ENCODE data around the gene ESD.
"Not testable (repeated sequence)": the region's sequence is repeated elsewhere in the genome, so short reads cannot be mapped to it uniquely, and the experiment has no call there.

The ESD gene, protein sequence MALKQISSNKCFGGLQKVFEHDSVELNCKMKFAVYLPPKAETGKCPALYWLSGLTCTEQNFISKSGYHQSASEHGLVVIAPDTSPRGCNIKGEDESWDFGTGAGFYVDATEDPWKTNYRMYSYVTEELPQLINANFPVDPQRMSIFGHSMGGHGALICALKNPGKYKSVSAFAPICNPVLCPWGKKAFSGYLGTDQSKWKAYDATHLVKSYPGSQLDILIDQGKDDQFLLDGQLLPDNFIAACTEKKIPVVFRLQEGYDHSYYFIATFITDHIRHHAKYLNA

DNA sequence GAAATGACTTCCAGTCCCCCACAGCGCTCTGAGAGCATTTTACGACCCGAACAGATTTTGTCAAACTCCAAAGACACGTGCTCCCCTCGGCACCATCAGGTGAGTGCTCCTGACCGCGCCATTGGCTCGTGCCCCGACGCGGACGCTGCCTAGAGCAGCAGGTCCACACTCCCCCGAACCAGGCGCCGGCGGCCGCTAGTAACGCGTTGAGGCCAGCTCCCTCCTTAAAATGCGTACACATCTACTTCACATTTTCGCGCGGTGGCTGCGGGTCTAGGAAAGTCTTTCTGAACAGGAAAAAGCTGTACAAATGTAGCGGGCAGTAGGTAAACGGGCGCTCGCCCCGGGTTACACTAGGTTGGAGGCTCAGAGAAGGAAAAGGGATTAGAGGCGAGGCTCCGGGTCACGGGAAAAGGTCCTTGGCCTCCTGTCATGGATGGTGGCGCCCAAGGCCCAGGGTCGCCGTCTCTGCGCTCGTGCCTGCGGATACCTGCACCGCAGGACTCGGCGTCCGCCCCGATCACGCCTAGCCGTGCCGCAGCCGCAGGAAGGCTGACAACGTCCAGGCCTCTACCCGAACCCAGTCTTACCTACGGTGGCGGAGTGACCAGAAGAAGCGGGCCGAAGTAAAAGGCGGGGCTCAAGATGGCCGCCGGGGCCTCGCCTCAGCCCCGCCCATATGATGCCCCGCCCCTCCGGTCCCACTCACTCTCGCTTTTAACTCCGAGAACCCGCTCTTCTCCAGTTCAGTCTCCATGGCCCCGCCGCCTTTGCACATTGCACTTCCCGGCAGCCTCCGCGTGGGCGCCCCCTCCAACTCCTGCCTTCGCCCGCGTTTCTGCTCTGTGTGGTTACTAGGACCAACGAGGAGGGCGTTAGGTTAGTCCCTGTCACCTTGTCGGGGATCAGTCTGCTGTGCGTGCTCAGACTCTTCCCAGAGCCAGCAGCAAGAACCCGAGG lies at the start of gene ESD:
ESD (minus strand) TSS at position 647 of the 960 bp plus-strand sequence. CDS start 5,748 bp downstream, outside the sequence.
- DNase-seq = peak; percentile 91 to 92

DNA sequence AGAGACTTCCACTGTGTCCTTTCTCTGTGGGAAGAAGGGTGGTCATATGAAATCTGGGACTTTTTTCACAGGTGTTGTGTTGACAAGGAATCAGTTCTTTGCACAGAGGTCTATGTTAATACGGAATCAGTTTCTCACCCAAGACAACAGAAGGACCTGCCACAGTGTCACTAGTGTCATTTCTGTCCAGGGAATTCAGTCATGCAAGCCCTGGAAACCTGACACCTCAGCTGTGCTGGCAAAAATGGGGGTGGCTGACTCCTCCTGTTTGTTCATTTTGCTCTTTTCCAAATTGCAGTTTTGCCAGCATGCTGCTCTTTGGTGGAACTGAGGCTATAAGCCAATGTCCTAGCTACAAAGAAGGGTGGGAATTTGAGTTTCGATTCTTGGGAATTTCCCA lies 49.8 kb upstream of the ESD start:
- no peak for DNase-seq

DNA sequence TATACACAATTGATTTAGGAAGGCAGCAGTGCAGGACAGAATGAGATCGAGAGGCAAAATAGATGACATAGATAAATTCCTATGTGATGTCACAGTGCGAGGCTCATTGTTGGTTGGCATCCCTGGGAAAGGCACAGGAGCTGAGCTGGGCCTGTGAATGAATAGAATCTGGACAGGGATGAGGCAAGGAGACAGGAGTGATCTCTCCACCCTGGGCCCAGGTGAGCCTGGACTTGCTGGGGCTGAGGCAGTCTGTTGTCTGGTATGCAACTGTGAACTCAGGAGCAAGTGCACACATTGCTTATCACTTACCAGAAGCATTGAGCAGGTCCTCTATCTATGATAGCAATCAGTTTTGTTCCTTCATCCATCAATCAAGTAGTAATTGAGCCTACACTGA lies 48.2 kb upstream of the ESD start:
- DNase-seq = no peak

DNA sequence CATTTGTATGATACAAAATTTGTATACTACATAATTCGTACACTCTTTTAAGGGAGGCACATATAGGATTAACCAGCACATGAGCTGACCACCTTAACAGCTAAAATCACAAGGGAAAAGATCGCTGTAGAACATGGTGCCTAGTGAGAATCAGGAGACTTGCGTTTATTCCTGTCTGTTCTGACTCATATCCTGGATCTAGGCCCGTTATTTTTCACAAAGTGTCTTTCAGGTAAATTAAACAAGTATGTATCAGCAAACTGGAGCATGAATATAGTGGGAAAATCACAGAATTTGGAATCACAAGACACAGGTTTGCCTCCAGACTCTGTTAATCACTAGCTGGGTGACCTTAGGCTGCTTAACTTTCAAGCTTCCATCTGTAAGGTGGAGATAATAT lies 47.5 kb upstream of the ESD start:
- DNase-seq = no peak

DNA sequence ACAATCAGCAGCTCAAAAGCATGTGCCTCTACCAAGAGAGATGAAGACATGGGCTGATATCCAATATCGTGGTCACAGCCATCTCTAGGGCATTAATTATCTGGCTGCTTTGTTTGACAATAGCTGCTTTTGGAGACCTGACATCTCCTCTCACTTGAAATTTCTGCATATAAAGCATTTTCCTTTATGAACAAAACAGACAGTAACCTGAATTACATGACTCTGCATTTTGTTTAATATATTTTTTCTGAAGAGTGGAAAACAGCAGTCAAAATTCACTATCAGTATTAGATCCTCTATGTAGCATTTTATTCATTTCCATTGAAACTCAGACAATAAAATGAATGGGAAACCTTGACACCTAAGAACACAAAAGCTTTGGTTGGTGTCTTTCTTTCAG lies 42.4 kb upstream of the ESD start:
- DNase-seq = no peak

DNA sequence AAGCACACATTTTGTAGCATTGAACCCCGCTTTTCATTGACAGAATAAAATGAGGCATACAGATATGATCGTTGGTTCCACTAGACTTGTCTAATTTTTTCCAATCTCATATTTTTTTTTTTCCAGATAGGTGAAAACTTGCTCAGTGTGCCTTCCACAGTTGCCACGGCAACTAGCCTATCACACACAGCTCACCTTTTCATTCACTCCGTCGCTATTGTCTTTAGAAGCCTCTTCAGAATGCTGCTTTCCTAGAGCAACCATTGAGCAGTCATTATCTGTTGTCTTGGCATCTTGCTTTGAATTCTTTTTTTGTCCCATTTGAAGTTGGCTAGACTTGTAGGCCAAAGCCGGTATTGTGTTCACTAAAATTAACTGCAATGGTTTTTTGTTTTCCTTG lies 37.7 kb upstream of the ESD start:
- DNase-seq = no peak

DNA sequence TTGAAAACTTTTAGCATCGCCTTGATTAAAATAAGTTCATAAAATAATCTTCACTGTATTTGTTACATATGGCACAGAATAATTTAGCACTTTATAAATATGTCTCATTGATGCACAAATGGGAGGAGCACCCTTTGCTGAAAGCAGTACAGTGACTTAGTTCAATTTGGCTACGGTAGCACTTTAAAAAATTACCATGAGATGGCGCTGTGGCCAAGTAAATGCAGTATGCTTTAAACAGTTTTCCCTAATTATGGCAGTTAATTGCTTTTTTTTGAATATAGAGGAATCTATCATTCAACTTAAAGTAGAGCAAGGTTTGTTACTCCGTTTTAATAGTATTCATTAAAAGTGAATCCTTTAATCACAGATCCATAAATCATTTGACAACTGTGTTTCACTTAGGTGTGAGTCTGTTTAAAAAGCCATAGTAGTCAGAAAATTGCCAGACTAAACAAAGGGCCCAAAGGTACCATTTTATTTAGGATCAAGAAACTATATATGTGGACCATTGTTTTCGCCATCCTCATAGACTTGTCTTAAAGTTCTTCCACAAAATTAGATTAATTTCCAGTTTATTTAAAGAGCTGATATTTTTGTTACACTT lies 34.7 kb upstream of the ESD start:
- peak in 1 of 2 experiments; percentile 4 for DNase-seq

DNA sequence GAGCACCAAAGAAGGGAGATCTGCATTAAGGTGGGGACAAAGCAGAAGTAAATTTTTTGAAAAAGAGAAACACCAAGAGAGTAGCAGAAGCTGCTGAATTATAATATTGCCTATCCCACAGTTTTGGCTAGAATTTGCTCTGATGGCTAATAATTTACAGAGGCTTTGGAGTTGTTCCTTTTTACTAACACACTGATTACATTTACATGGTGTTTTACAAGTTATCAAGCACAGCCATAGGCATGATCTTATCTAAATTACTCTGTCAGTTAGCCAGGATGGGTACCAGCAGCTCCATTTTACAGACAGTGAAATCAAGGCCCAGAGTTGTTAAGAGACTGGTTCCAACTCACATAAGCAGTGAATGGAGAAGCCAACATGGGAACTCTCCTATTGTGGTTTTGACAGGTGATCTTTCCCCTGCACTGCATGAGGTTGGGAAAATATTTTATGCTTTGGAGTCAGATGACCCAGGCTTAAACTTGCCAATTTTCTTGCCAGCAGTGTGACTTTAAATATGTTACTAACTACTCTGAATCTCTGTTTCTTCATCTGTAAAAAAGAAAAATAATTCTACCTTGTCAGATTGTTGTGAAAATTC lies 33.5 kb upstream of the ESD start:
- DNase-seq = no peak

DNA sequence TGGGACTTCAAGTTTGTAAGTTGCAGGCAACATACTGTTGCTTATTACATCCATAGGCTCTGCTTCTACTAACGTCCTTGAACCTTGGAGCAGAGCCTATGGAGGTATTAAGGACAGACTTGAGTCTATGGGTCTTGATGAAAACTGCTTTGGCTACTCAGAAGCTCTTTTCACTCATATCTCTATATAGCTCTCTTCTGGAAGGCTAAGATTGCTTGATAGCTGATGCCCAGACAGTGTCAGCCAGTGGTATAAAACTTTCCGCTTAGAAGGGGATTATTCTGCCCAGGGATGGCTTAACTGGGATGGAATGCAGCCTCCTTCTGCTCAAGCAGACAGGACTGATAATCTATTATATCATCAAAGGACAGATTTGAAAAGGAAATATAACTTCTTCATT lies 25.6 kb upstream of the ESD start:
- no peak for DNase-seq

DNA sequence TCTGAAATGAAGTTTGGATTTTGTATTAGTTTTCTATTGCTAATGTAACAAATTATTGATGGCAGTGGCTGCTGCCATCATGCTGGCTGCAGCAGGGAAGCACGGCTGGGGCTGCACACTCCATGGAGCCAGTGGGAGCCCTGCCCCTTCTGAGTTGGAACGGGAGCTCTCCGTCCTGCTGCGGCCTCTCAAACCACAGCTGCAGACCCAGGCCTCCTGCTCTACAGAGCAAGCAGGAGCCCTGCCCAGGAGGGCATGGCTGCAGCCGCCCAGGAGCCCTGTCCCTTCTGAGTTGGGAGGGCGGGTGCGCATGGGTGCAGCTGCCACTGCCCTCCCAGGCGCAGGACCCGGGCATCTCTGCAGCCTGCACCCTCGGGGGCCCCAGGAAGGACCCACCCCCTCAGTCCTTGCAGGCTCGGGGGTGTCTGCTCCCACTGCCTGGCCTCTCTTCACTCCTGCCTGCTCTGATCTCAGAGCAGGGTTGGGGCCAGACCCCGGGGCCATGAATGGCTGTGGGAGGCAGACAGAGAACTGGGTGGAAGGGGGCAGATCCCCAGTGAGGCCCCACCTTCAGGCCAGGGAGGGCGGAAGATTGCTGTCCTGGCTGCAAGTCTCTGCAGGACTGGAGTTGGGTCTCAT lies 21.0 kb upstream of the ESD start:
- DNase-seq = no peak

DNA sequence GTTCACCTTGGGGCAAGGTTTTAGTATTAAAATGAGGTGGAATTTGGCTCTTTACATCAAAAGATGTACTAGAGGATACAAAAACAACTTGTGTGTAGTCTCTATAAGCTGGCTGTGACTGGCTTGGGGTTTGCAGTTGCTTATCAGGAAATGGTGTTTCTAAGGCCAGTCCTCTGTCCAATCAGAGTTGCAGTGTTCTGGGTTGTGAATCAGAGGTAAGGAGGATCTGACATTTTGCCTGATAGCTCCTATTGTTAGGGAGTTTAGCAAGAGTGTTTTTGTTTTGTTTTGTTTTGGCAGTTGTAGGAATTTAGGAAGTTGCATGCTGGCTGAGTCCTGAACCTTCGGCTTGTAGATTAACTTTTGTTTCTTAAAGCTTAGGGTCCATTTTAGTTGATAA lies 20.1 kb upstream of the ESD start:
- no peak for DNase-seq

DNA sequence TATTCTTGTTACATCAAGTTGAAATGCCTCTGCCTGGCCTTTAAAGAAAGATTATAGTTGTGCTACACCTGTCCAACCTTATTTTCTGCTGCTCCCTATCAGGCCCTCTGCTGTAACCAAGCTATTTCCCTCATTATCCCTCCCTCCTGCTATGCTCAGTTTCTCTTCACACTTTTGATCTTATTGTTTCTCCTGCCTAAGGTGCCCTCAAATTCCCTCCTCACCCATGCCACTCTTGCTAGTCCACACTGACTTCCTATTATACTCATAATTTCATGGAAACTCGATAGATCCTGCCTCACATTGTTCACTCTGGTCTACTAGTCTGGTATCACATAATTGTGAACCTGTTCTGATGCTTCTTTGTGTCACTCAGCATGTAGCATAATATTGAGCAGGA lies 19.4 kb upstream of the ESD start:
- DNase-seq = no peak

DNA sequence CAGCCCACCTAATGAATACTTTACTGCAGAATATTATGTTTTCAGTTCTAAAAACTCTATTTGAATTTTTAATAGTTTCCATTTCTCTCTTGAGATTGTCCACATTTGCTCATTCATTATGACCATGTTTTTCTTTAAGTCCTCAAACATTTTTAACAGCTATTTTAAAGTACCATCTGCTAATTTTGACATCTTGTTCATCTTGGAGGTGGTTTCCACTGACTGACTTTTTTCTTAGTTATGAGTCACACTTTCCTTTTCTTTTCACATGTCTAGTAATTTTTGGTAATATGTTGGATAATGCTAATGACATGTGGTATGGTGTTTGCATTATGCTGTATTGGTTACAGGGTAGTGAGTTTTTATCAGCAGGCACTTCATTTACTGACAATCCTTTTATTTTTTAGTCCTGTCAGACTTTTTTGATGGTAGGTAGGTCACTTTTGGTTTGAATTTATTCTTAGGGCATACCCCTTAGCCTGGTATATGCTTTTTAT lies 15.4 kb upstream of the ESD start:
- no peak for DNase-seq

DNA sequence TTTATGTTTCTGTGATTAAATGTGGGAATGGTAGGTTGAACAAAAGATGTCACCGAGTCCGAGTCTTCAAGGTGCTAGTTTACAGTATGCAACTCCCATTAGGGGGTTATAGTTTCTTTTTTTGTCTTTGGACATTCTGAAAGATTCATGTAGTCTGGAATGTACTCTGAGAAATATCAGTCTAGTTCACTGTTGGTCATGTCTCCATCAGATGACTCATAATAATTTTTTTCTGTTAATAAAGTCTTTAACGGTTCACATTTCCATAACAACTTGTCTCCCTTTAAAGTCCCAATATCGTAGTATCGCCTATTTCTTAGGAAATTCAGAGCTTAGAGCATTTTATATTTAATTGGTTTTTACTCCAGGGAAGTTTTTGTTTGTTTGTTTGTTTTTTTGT lies 13.5 kb upstream of the ESD start:
- DNase-seq = no peak

DNA sequence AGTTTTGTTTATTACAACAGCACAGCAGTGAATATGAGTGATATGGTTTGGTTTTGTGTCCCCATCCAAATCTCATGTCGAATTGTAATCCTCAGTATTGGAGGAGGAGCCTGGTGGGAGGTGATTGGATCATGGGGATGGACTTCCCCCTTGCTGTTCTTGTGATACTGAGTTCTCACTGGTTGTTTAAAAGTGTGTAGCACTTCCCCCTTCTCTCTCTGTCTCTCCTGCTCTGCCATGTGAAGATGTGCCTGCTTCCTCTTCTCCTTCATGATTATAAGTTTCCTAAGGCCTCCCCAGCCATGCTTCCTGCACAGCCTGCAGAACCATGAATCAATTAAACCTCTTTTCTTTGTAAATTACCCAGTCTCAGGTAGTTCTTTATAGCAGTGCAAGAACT lies 8.0 kb upstream of the ESD start:
- DNase-seq = not testable (repeated sequence)

DNA sequence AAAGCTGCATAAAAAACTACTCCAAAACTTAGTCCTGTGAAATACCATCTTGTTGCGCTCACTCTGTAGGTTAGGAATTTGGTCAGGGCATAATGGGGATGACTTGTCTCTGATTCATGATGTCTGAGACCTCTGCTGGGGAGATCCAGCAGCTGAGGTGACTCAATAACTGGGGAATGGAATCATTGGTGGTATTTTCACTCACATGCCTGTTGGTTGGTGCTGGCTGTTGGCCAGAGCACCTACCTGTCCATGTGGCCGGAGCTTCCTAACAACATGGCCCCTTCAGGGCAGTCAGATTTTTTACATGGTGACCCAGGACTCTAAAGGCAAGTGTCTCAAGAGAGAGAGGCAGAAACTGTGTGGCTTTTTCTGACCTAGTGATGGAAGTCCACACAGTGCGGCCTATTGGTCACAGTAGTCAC lies 7.4 kb upstream of the ESD start:
- no peak for DNase-seq

DNA sequence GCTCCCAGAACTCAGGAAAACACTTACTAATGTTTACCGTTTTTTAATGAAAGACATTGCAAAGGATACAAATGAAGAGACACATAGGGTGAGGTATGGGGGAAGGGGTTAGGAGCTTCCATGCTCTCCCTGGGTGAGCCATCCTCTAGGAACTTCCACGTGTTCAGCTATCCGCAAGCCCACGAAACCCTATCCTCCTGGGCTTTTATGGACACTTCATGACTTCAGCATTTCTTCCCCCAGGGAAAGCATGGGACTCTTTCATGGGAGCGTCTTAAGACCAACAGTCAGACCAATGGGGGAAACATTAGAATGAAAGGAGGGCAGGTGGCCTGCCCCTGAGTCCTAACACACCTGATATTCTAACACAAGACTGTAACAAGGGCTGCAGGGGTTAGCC lies 6.6 kb upstream of the ESD start:
- no peak for DNase-seq

DNA sequence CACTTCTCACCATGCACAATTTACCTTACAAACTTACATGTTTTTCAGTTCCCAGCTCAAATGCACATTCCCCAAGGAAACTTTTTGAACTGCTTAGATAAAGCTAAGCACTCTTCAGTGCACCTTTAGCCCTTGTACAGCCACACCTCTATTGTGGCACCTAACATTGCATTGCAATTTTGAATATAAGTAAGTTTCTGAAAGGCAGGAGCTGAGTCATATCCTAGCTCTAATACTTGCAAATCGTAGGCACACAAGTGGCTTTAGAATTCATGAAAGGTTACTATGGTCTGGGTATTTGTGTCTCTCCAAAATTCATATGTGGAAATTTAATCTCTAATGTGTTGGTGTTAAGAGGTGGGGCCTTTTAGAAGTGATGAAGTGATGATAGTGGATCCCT lies 4.9 kb upstream of the ESD start:
- DNase-seq = no peak

DNA sequence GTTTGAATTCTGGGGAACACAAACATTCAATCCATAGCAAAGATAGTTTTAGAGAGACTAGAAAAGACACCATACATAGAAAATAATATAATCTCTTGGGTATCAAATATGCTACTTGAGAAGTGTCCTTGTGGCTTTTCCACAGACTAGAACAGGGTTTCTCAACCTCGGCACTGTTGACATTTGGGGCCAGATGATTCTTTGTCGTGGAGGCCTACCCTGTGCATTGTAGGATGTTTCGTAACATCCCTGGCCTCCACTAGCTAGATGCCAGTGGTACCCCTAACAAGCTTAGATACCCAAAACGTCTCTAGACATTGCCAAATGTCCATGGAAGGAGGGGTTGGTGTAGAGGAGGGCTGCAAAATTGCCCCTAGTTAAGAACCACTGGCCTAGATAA lies 2.2 kb upstream of the ESD start:
- no peak for DNase-seq

DNA sequence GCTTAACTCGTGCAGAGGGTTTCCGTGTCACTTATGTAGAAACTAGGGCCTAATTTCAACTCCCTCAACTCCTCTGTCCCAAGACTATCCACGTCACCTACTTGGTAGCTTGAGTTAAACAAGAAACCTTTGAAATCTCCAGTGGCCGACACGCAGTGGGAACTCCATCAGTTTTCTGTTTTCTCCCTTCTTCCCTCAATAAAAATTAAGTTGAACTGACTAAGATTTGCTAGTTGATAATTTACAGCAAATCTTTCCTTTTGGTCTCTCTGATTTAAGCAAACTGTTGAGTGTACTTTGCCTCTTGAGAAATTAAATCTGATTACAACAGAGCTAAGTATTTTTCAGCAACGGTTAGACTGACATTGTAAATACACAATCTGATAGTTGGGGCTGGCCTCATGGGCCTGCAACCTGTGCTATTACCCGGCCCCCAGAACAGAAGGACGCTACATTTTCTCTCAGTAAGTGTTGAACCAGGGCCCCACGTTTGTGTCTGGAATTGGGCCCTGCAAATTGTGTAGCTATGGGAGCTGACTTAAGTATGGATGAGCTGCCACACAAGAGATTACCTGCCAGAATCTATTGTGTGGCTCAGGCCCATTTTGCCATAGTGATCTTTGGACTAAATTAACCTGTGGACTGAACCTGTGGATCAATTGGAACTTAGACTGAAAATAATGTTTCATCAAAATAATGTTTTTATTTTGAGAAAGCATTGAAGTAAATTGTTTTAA lies 708 bp upstream of the ESD start:
- no peak for DNase-seq

DNA sequence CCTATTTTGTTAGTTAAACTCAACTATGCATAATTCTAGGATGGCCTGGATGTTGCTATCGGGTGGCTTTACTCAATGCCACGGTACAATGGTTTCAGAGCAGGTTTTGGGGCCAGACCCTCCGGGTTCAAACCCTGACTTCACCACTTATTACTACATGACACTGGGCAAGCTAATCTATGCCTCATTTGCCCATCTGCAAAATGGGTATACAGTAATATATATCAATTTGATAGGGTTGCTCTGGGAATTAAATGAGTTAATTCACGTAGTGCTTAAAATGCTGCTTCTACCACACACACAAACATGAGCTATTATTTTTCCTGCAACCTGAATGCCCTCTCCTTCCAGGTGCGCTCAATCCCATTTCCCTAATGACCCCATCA lies 839 bp downstream of the ESD start:
- DNase-seq = no peak

DNA sequence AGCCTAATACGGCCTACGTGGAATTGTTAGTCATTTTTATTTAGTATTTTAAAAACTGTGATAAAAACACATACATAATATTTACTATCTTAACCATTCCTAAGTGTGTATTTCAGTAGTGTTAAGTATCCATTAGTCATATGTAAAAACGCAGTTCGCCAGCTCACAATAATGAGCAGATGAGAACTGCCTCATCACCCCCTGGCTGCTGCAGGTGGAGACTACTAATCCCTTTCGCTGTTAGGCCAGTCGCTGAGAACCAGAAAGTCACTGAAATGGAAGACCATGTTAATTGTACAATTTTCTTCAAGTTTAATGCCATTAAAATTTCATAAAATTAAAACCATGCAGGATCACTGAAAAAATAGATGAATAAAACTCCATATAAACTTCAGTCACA lies 1.6 kb downstream of the ESD start:
- DNase-seq = no peak

Data from activated CD4-positive, alpha-beta T cell treated with anti-CD3 and anti-CD28 coated beads, Interleukin-2, amount 50 U/mL, for 4 hours (primary cell).